Measurements from ENCODE around the gene SCO2. TPM values are rescaled to one million over a fixed set of nuclear protein-coding genes. Genes with fewer than 3 reads are reported as not detected.
A peak's percentile ranks its signal among the peaks of the same experiment; 100 is the strongest.
"Not testable (repeated sequence)": the region's sequence is repeated elsewhere in the genome, so short reads cannot be mapped to it uniquely, and the experiment has no call there.

SCO2 gene
- total RNA-seq, 1 donor: 5.1 TPM

DNA sequence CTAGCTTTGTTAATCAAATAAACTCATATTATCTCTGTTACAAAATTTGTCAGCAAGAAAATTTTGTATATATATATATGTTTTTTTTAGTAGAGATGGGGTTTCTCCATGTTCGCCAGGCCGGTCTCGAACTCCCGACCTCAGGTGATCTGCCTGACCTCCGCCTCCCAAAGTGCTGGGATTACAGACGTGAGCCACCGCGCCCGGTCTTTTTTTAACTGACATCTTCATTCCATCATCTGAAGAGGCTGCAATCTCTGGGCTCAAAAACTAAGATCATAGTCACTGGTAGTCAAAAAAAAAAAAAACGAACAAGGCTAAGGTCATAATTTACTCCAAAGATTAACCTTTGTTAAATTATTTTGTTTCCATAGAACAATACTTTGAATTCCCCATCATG is 15.0 kb upstream of the SCO2 start:
- Histone ChIP-seq H3K36me3 (ENCODE audit: insufficient read depth, low read length) (no peaks in the 10 kb centered on the region), H3K27ac (ENCODE audit: low read depth, low read length) (peak overlapping the region; percentile 96), H3K4me3 (ENCODE audit: insufficient read depth, low read length) (no peak overlapping the region), H2AFZ (ENCODE audit: low read length) (no peak overlapping the region), H3K27me3 (ENCODE audit: insufficient read depth, low read length) (peaks cover 10% of the 10 kb centered on the region), H3K4me2 (ENCODE audit: insufficient read depth, low read length) (no peak overlapping the region), H3K9me3 (ENCODE audit: low read depth, low read length) (no peaks in the 10 kb centered on the region), H3K4me1 (ENCODE audit: insufficient read depth, low read length) (peaks cover 23% of the 10 kb centered on the region), H4K20me1 (ENCODE audit: insufficient read depth, low read length) (no peaks in the 10 kb centered on the region), H3K79me2 (ENCODE audit: insufficient read depth, low read length) (no peaks in the 10 kb centered on the region)
- no peak for TF ChIP-seq CTCF (IDR thresholded peaks at IDR 0.05; ENCODE audit: extremely low read depth, low read depth, low read length)
- no peak for DNase-seq (ENCODE audit: insufficient read length, low spot score, missing footprints)

DNA sequence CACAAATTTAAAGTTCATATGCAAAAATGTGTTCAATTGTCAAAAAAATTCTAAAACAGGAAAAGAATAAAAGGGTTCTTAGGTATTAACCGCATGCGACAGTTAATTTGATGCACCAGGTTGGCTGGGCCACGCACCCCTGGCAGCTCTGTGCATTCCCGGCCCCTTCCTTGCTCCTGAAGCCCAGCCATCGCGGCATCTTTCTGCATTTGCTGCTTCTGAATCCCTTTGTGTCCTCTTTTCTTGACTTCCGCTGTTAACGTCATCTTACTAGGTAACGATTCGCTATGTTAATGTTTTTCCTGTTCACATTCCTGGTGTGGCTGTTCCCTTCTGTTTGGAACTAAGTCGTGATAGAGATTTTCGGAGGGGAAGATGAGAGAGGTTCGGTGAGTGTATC is 12.4 kb upstream of the SCO2 start:
- DNase-seq (ENCODE audit: insufficient read length, low spot score, missing footprints): peak; percentile 42
- no peaks in the 10 kb centered on the region for H3K9me3 ChIP-seq (ENCODE audit: low read depth, low read length)
- no peaks in the 10 kb centered on the region for H3K79me2 ChIP-seq (ENCODE audit: insufficient read depth, low read length)
- H3K27ac ChIP-seq (ENCODE audit: low read depth, low read length): no peak overlapping the region
- H3K27me3 ChIP-seq (ENCODE audit: insufficient read depth, low read length): no peaks in the 10 kb centered on the region
- H3K4me1 ChIP-seq (ENCODE audit: insufficient read depth, low read length): peaks cover 27% of the 10 kb centered on the region
- H3K4me2 ChIP-seq (ENCODE audit: insufficient read depth, low read length): no peak overlapping the region
- no peaks in the 10 kb centered on the region for H3K36me3 ChIP-seq (ENCODE audit: insufficient read depth, low read length)
- no peak overlapping the region for H3K4me3 ChIP-seq (ENCODE audit: insufficient read depth, low read length)
- TF ChIP-seq CTCF (IDR thresholded peaks at IDR 0.05; ENCODE audit: extremely low read depth, low read depth, low read length): no peak
- H4K20me1 ChIP-seq (ENCODE audit: insufficient read depth, low read length): no peaks in the 10 kb centered on the region
- H2AFZ ChIP-seq (ENCODE audit: low read length): no peak overlapping the region

DNA sequence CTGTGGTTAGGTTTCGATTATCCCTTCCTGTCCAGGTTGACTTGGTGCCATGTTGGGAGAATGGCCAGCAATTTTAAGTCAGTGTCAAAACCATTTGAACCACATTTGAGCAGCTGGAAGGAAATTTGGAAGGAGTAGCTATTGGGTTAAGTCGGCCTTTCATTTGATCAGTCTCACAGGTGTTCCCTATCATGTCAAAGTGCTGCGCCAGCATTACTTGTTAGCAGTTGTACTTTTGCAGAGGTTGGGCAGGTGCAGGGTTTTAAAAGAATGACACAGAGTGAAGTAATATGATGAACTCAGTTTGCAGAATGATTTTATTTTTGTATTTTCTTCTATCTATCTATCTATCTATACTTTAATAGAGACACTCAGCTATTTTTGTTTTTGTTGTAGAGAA is 10.8 kb upstream of the SCO2 start:
- Histone ChIP-seq H3K4me1 (ENCODE audit: insufficient read depth, low read length) (peaks cover 28% of the 10 kb centered on the region), H3K27me3 (ENCODE audit: insufficient read depth, low read length) (no peaks in the 10 kb centered on the region), H2AFZ (ENCODE audit: low read length) (no peak overlapping the region), H3K9me3 (ENCODE audit: low read depth, low read length) (no peaks in the 10 kb centered on the region), H3K27ac (ENCODE audit: low read depth, low read length) (no peak overlapping the region), H3K4me2 (ENCODE audit: insufficient read depth, low read length) (no peak overlapping the region), H3K4me3 (ENCODE audit: insufficient read depth, low read length) (no peak overlapping the region), H4K20me1 (ENCODE audit: insufficient read depth, low read length) (no peaks in the 10 kb centered on the region), H3K36me3 (ENCODE audit: insufficient read depth, low read length) (no peaks in the 10 kb centered on the region), H3K79me2 (ENCODE audit: insufficient read depth, low read length) (no peaks in the 10 kb centered on the region)
- DNase-seq (ENCODE audit: insufficient read length, low spot score, missing footprints): peak; percentile 13
- TF ChIP-seq CTCF (IDR thresholded peaks at IDR 0.05; ENCODE audit: extremely low read depth, low read depth, low read length): no peak

DNA sequence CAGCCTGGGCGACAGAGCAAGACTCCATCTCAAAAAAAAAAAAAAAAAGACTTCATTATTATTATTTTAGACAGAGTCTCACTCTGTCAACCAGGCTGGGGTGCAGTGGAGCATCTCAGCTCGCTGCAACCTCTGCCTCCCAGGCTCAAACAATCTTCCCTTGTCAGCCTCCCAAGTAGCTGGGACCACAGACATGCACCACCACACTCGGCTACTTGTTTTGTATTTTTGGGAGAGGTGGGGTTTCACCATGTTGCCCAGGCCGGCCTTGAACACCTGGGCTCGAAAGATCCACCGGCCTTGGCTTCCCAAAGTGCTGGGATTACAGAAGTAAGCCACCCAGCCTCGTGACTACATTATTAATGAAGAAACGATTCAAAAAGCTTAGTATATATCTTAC is 9.7 kb upstream of the SCO2 start:
- Histone ChIP-seq H4K20me1 (ENCODE audit: insufficient read depth, low read length) (no peaks in the 10 kb centered on the region), H3K4me3 (ENCODE audit: insufficient read depth, low read length) (no peak overlapping the region)
- no peak for TF ChIP-seq CTCF (IDR thresholded peaks at IDR 0.05; ENCODE audit: extremely low read depth, low read depth, low read length)

GRCh38 chr22:50533856-50534711 is 8.7 kb upstream of the SCO2 start:
- peaks cover 26% of the 10 kb centered on the region for H3K4me1 ChIP-seq (ENCODE audit: insufficient read depth, low read length)
- not testable (repeated sequence) for H4K20me1 ChIP-seq (ENCODE audit: insufficient read depth, low read length); H3K4me3 ChIP-seq (ENCODE audit: insufficient read depth, low read length); H3K79me2 ChIP-seq (ENCODE audit: insufficient read depth, low read length); H3K36me3 ChIP-seq (ENCODE audit: insufficient read depth, low read length); H3K27ac ChIP-seq (ENCODE audit: low read depth, low read length); H3K9me3 ChIP-seq (ENCODE audit: low read depth, low read length); H3K27me3 ChIP-seq (ENCODE audit: insufficient read depth, low read length)
- H2AFZ ChIP-seq (ENCODE audit: low read length): peak overlapping the region; percentile 22
- H3K4me2 ChIP-seq (ENCODE audit: insufficient read depth, low read length): peak overlapping the region; percentile 18
- peak; percentile 5 for DNase-seq (ENCODE audit: insufficient read length, low spot score, missing footprints)

More for the DNA sequence above, 9.7 kb upstream of the SCO2 start:
- H3K36me3 ChIP-seq (ENCODE audit: insufficient read depth, low read length): no peaks in the 10 kb centered on the region
- no peaks in the 10 kb centered on the region for H3K27me3 ChIP-seq (ENCODE audit: insufficient read depth, low read length)
- H3K4me2 ChIP-seq (ENCODE audit: insufficient read depth, low read length): no peak overlapping the region
- DNase-seq (ENCODE audit: insufficient read length, low spot score, missing footprints): no peak
- H3K4me1 ChIP-seq (ENCODE audit: insufficient read depth, low read length): peaks cover 34% of the 10 kb centered on the region
- H3K79me2 ChIP-seq (ENCODE audit: insufficient read depth, low read length): no peaks in the 10 kb centered on the region
- H3K27ac ChIP-seq (ENCODE audit: low read depth, low read length): no peak overlapping the region
- no peak overlapping the region for H2AFZ ChIP-seq (ENCODE audit: low read length)
- H3K9me3 ChIP-seq (ENCODE audit: low read depth, low read length): no peaks in the 10 kb centered on the region

All from osteoblast (primary cell).